Pancreas (tissue), 10 donors: Measurements from ENCODE around the gene PDE10A. TPM values are rescaled to one million over a fixed set of nuclear protein-coding genes. Genes with fewer than 3 reads are reported as not detected.

Experiments used
- ATAC-seq, 4 donors: fragments of 200-7000 bp; cut with Tn5 transposase; one replicate each; pipeline versions ENCODE4 v1.8.0 to v1.9.1; 2020; ENCODE audit warnings: mild to moderate bottlenecking in 4 of 4, moderate library complexity in 4 of 4
- DNase-seq, 6 donors: peaks; one replicate each; pipeline ENCODE4 v3.0.0-alpha.2; 2020
- FAIRE-seq: peaks from 2 replicates; lab custom pipeline; 2012; peaks lifted over from hg19 to GRCh38; lab: Jason Lieb, UNC
- H3K27ac ChIP-seq, 4 donors: fragments of 200-600 bp; sonication (generic); 1 replicate in 3 of 4; 2 replicates in 1 of 4; pipeline versions ENCODE4 v1.5.0 to v1.8.0; 2020
- H3K27me3 ChIP-seq, 4 donors: fragments of 200-600 bp; one replicate each; pipeline ENCODE4 v1.8.0; 2021
- H3K36me3 ChIP-seq, 3 donors: fragments of 200-600 bp; sonication (generic) in 1 of 3; one replicate each; pipeline versions ENCODE4 v1.5.0 to v1.8.0; 2020 to 2021
- H3K4me1 ChIP-seq, 3 donors: fragments of 200-600 bp; one replicate each; pipeline ENCODE4 v1.8.0; 2021
- H3K4me3 ChIP-seq, 4 donors: fragments of 200-600 bp; sonication (generic) in 2 of 4; one replicate each; pipeline versions ENCODE4 v1.5.0 to v1.8.0; 2020 to 2021
- H3K9me3 ChIP-seq, 4 donors: fragments of 200-600 bp; one replicate each; pipeline ENCODE4 v1.8.0; 2021
- WGBS, 2 donors: extraction: QIAGEN DNeasy Blood & Tissue Kit; methylation state at CpG; one replicate each; pipeline ENCODE4 v1.1.7; 2013; 5-methylcytosine and 5-hydroxymethylcytosine counted together
- intact Hi-C, 3 donors: fragments of 100-400 bp; cut with DNase I; formaldehyde crosslinking; loops; one replicate each; pipeline versions ENCODE4 v1.11.1 to v1.14.2; 2022
- polyA plus RNA-seq, 2 donors: library from polyadenylated mRNA; stranded (reverse); fragments of 200-250 nt; gene quantifications; one replicate each; pipeline ENCODE4 v1.2.3, GENCODE V29; 2013
- total RNA-seq, 6 donors: library from RNA; stranded (reverse); fragmentation: NEBNext Ultra II Directional in 4 of 6; extraction: Animal tissue kit (Norgen Biotek cat#: 25700) in 4 of 6; gene quantifications; one replicate each; pipeline versions ENCODE4 v1.2.1 to v1.2.4, GENCODE V29; 2021 to 2023
- TF ChIP-seq, protein P1 (sequence below), 4 donors: fragments of 200-600 bp; sonication (generic) in 3 of 4; IDR thresholded peaks; one replicate each; pipeline versions ENCODE4 v1.5.0 to v1.8.0; 2021; ENCODE audit warnings: antibody characterized with exemption in 4 of 4
- donor health status: healthy with polysubstance abuse.
- donor health status: DM: no; HTN: no; CAD: no; lungs with moderate emphysema.
- donor health status: DM: no; HTN: no; CAD: no.
- donor health status: control.
- donor health status: control.
- donor health status: Bipolar disorder and iron deficiency.
- donor health status: DM: yes; HTN: yes; CAD: no.
- donor health status: DM: no; HTN: no; CAD: no.
- donor health status: DM: no; HTN: no; CAD: no.
- donor health status: DM: yes; HTN: yes; CAD: no.

The PDE10A gene
- total and polyA plus RNA-seq, 8 donors, result 0.83 to 5.7 (median 2.7) TPM

DNA sequence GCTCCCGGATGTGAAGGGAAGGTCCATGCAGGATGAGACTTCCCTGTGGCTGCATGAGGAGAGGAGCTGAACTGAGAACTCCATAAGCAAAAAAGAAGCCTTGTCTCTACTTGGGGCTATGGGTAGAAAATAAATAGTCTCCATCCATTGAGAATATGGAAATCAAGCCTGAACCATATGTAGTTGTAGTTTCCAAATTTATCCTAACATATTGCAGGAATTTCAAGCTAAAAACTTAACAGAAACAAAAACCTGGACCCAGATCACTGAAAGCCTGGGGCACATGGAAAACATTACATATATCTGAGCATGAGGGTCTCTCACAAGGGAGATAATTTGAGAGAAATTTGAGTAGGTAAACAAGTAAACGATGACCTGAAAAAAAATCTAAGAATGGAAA lies 258.7 kb downstream of the PDE10A start:
- TF ChIP-seq, protein P1, sequence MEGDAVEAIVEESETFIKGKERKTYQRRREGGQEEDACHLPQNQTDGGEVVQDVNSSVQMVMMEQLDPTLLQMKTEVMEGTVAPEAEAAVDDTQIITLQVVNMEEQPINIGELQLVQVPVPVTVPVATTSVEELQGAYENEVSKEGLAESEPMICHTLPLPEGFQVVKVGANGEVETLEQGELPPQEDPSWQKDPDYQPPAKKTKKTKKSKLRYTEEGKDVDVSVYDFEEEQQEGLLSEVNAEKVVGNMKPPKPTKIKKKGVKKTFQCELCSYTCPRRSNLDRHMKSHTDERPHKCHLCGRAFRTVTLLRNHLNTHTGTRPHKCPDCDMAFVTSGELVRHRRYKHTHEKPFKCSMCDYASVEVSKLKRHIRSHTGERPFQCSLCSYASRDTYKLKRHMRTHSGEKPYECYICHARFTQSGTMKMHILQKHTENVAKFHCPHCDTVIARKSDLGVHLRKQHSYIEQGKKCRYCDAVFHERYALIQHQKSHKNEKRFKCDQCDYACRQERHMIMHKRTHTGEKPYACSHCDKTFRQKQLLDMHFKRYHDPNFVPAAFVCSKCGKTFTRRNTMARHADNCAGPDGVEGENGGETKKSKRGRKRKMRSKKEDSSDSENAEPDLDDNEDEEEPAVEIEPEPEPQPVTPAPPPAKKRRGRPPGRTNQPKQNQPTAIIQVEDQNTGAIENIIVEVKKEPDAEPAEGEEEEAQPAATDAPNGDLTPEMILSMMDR (IDR thresholded peaks at IDR 0.05), result no peak
- H3K9me3 ChIP-seq, result no peaks in the 10 kb centered on the region
- WGBS, 2 donors, result 83 to 93% methylated on average over 2 of the region's 2 CpGs
- H3K27ac ChIP-seq, result no peak overlapping the region
- H3K4me3 ChIP-seq, result no peak overlapping the region
- no peaks in the 10 kb centered on the region for H3K4me1 ChIP-seq
- H3K36me3 ChIP-seq, result no peaks in the 10 kb centered on the region
- no peak for DNase-seq
- no peak for ATAC-seq
- intact Hi-C loops, result no loop called here
- FAIRE-seq, result no peak
- no peaks in the 10 kb centered on the region for H3K27me3 ChIP-seq

DNA sequence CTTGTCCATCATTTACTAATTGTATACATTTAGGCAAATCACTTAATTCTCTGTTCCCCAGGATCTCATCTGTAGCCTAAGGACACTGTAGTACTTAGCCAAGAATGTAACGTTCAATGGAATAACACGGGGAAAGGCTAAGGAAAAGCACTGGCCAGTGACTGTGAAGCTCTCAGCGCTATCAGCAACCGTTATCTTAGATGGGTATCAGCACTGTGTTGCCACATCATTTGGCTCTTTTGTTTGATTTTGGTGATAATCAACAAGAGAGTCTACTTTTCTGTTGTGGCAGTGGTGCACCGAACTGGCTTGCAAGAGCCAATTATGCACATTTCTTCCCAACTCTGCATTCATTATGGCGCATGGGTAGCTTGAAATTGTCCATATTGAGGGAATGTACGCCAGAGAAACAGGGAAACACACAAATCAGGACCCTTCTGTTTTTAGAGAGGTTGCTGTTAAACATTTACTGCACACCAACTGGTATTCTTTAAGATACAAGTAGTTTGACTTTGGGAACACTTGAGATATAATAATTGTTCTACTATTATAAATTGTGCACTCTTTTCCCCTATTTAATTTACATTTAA lies 259.9 kb downstream of the PDE10A start:
- no peak overlapping the region for H3K4me3 ChIP-seq
- FAIRE-seq, result no peak
- 72 to 78% methylated on average over 7 of the region's 7 CpGs for WGBS, 2 donors

DNA sequence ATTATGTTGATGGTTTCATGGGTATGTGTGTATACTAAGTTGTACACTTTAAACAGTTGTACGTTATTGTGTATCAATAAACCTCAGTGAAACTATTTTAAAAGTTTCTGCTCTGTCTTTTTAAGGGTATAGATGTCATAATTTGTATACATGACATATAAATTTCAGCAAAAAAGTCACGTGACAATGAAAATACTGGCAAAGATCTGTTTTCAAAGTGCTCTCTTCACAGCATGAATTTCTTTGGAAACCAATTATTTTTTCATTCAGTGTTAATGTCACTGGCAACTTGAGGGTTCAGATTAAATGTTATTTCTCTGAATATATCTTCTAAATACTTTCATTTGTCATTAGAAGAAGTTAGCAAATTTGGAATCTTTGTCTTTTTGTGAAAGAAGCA lies 261.9 kb downstream of the PDE10A start:
- Histone ChIP-seq H3K4me1 (no peaks in the 10 kb centered on the region), H3K4me3 (no peak overlapping the region), H3K9me3 (no peaks in the 10 kb centered on the region), H3K36me3 (no peaks in the 10 kb centered on the region), H3K27ac (no peak overlapping the region), H3K27me3 (no peaks in the 10 kb centered on the region)
- ATAC-seq (no peak), DNase-seq (no peak), FAIRE-seq (no peak)
- intact Hi-C loops, result no loop called here
- WGBS, 2 donors, result 43 to 53% methylated on average over 2 of the region's 2 CpGs
- TF ChIP-seq, protein P1 (IDR thresholded peaks at IDR 0.05), result no peak

More for the DNA sequence above, 259.9 kb downstream of the PDE10A start:
- DNase-seq (no peak), ATAC-seq (no peak)
- H3K9me3 ChIP-seq, result no peaks in the 10 kb centered on the region
- H3K4me1 ChIP-seq, result no peaks in the 10 kb centered on the region
- no peak overlapping the region for H3K27ac ChIP-seq
- intact Hi-C loops, result no loop called here
- TF ChIP-seq, protein P1 (IDR thresholded peaks at IDR 0.05), result no peak
- no peaks in the 10 kb centered on the region for H3K27me3 ChIP-seq
- H3K36me3 ChIP-seq, result no peaks in the 10 kb centered on the region

DNA sequence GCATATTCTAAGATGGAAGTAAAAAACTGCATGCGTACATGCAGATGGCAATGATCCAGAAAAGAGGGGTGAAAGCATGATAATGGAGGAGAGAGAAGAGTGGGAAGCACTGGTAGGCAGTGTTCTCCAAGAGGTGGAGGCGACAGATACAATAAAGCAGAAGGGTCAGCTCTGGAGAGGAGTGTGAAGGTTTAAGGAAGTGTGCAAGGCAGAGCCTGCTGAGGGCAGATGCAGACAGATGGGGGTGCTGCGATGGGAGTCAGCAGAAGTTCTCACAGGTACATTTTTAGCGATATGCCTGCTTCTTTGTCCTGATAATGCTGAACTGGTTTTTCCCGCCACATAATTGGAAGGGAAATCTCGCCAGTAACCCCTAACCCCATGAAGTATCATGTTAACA lies 272.6 kb downstream of the PDE10A start:
- Histone ChIP-seq H3K9me3 (no peaks in the 10 kb centered on the region), H3K4me1 (no peaks in the 10 kb centered on the region), H3K27me3 (no peaks in the 10 kb centered on the region), H3K4me3 (no peak overlapping the region), H3K36me3 (no peaks in the 10 kb centered on the region), H3K27ac (no peak overlapping the region)
- WGBS, 2 donors, result 67 to 74% methylated on average over 6 of the region's 6 CpGs
- no peak for ATAC-seq
- no peak for DNase-seq
- no peak for FAIRE-seq
- TF ChIP-seq, protein P1 (IDR thresholded peaks at IDR 0.05), result no peak
- intact Hi-C loops, result no loop called here

DNA sequence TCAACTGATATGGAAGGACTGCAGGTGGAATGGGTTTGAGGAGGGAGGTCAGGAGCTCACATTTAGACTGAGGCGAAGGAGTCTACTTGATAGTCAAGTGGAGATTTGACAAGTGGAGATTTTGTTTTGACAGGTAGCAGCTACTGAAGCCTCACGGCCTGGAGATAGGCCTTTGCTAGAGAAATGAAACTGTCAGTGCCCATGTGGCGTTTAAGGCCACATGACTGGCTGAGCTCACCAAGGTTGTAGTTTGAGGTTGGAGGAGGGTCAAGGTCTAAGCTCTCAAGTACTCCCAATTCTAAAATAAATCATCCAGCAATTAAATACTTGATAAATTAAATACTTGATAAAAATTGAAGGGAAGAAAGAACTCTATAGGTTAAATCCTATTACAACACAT lies 273.5 kb downstream of the PDE10A start:
- Histone ChIP-seq H3K27ac (no peak overlapping the region), H3K9me3 (no peaks in the 10 kb centered on the region), H3K4me1 (no peaks in the 10 kb centered on the region), H3K36me3 (no peaks in the 10 kb centered on the region), H3K27me3 (no peaks in the 10 kb centered on the region), H3K4me3 (no peak overlapping the region)
- ATAC-seq, result no peak
- intact Hi-C loops, result no loop called here
- no peak for DNase-seq
- WGBS, 2 donors, result 45 to 71% methylated on average over 3 of the region's 3 CpGs
- TF ChIP-seq, protein P1 (IDR thresholded peaks at IDR 0.05), result no peak
- FAIRE-seq, result no peak
